HepG2 (cell line): ENCODE results near the gene PDZD7. TPM values are rescaled to one million over a fixed set of nuclear protein-coding genes. Genes with fewer than 3 reads are reported as not detected.

Experiments
- ARID3A ChIP-seq: IDR thresholded peaks from 2 replicates; pipeline ENCODE4 v1.6.1; 2012; ENCODE audit warnings: low read depth, low read length, improper control_type of control experiment
- ATF5 ChIP-seq: sonication (generic); formaldehyde crosslinking; IDR thresholded peaks from 2 replicates; pipeline ENCODE4 v1.4.0; 2020; ENCODE audit warnings: mild to moderate bottlenecking, low read depth, missing genetic modification reagents
- FOXA3 ChIP-seq: IDR thresholded peaks from 2 replicates; pipeline ENCODE4 v1.6.1; 2016; ENCODE audit warnings: missing genetic modification reagents, missing compliant biosample characterization
- GATAD1 ChIP-seq: IDR thresholded peaks from 2 replicates; pipeline ENCODE4 v1.6.1; 2016; ENCODE audit warnings: missing genetic modification reagents, missing compliant biosample characterization
- MBD4 ChIP-seq: IDR thresholded peaks from 2 replicates; pipeline ENCODE4 v1.6.1; 2012; ENCODE audit warnings: low read length, inconsistent platforms, borderline replicate concordance
- MXD3 ChIP-seq: IDR thresholded peaks from 2 replicates; pipeline ENCODE4 v1.6.1; 2016; ENCODE audit warnings: mild to moderate bottlenecking, missing biosample characterization, missing genetic modification reagents
- MYNN ChIP-seq: sonication (generic); formaldehyde crosslinking; IDR thresholded peaks from 2 replicates; pipeline ENCODE4 v1.4.0; 2020; ENCODE audit warnings: mild to moderate bottlenecking, low read depth, missing genetic modification reagents
- NFKB2 ChIP-seq: sonication (generic); formaldehyde crosslinking; IDR thresholded peaks from 2 replicates; pipeline ENCODE4 v1.4.0; 2020; ENCODE audit warnings: missing genetic modification reagents, borderline replicate concordance
- NR2F6 ChIP-seq, 2 experiments: IDR thresholded peaks; 2 replicates each; pipeline ENCODE4 v1.6.1; 2016; ENCODE audit warnings: antibody characterized with exemption in 1 of 2, mild to moderate bottlenecking in 1 of 2
- PATZ1 ChIP-seq: sonication (generic); formaldehyde crosslinking; IDR thresholded peaks from 2 replicates; pipeline ENCODE4 v1.4.0; 2020; ENCODE audit warnings: missing genetic modification reagents
- SATB2 ChIP-seq: sonication (generic); formaldehyde crosslinking; IDR thresholded peaks from 2 replicates; pipeline ENCODE4 v1.5.0; 2020; ENCODE audit warnings: missing genetic modification reagents
- SMYD3 ChIP-seq: sonication (generic); formaldehyde crosslinking; IDR thresholded peaks from 2 replicates; pipeline ENCODE4 v1.8.1; 2023; ENCODE audit warnings: mild to moderate bottlenecking, missing genetic modification reagents
- TEAD3 ChIP-seq: optimal IDR thresholded peaks from 2 replicates; pipeline ENCODE3; 2016; ENCODE audit warnings: borderline replicate concordance
- U2AF1 ChIP-seq: fragments of 200-400 bp; formaldehyde crosslinking; optimal IDR thresholded peaks from 2 replicates; pipeline ENCODE3; 2017; ENCODE audit warnings: mild to moderate bottlenecking, low read depth, low read length
- U2AF2 ChIP-seq: fragments of 200-400 bp; formaldehyde crosslinking; IDR thresholded peaks from 2 replicates; pipeline ENCODE4 v1.6.1; 2017; ENCODE audit warnings: low read depth, mild to moderate bottlenecking, low read length
- ZNF451 ChIP-seq: sonication (generic); formaldehyde crosslinking; IDR thresholded peaks from 2 replicates; pipeline ENCODE4 v1.5.0; 2020; ENCODE audit warnings: mild to moderate bottlenecking, missing genetic modification reagents
- ZNF552 ChIP-seq: sonication (generic); formaldehyde crosslinking; IDR thresholded peaks from 2 replicates; pipeline ENCODE4 v1.9.0; 2022; ENCODE audit warnings: missing genetic modification reagents, mild to moderate bottlenecking, borderline replicate concordance
- ZNF878 ChIP-seq: sonication (generic); formaldehyde crosslinking; IDR thresholded peaks from 2 replicates; pipeline ENCODE4 v1.8.1; 2023; ENCODE audit warnings: mild to moderate bottlenecking, missing genetic modification reagents, moderate library complexity
- polyA plus RNA-seq, 8 experiments: library from polyadenylated mRNA; depleted of rRNA in 3 of 8; stranded (reverse) in 7 of 8; unstranded in 1 of 8; fragments of >200 nt; fragmentation: Illumina TruSeq in 4 of 8; extraction: Trizol in 4 of 8; gene quantifications; 2 replicates each; pipeline versions ENCODE4 v1.2.1 to v1.2.3, GENCODE V29; 2011 to 2016; ENCODE audit warnings: low read depth in 4 of 8, missing spikeins in 1 of 8, mixed read lengths in 1 of 8; ENCODE audit not compliant: insufficient read depth in 1 of 8
- total RNA-seq, 5 experiments: library from RNA; depleted of rRNA; stranded (reverse); fragments of >200 nt; fragmentation: Illumina TruSeq; extraction: Trizol; gene quantifications; 2 replicates each; pipeline ENCODE4 v1.2.3, GENCODE V29; 2016; ENCODE audit warnings: low read depth in 1 of 5
- TF ChIP-seq, protein P1 (sequence below): sonication (generic); formaldehyde crosslinking; conservative IDR thresholded peaks from 2 replicates; pipeline ENCODE4 v1.4.0; 2020; ENCODE audit warnings: missing genetic modification reagents
- TF ChIP-seq, protein P2 (sequence below): sonication (generic); formaldehyde crosslinking; IDR thresholded peaks from 2 replicates; pipeline ENCODE4 v1.4.0; 2020; ENCODE audit warnings: missing genetic modification reagents
- TF ChIP-seq, protein P3 (sequence below): sonication (generic); formaldehyde crosslinking; conservative IDR thresholded peaks from 2 replicates; pipeline ENCODE4 v1.5.0; 2020; ENCODE audit warnings: missing genetic modification reagents

The PDZD7 gene
- total and polyA plus RNA-seq, 2 of the 13 experiments (the other 11 are each of a cell fraction or from before 2014, with no cell fraction given) = 0.58 to 0.73 TPM

DNA sequence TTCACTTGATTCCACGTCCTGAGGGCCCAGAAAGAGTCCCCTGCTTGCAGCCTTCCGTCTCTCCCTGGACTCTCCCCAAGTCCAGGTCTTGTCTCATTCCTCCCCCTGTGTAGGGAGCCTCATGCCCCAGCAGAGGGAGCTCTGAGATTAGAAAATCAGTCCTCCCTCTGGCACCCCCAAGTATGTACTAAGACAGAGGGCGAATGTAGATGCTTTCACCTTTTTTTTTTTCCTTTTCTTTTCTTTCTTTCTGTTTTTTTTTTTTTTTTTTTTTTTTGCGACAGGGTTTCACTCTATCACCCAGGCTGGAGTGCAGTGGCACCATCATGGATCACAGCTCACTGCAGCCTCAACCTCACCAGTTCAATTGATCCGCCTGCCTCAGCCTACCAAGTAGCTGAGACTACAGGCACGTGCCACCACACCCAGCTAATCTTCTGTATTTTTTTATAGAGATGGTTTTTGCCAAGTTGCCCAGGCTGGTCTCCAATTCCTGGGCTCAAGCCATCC, 10.4 kb upstream of the PDZD7 start (continued):
- TF ChIP-seq FOXA3 (CRISPR knock-in tag) = no peak
- TF ChIP-seq, protein P1, sequence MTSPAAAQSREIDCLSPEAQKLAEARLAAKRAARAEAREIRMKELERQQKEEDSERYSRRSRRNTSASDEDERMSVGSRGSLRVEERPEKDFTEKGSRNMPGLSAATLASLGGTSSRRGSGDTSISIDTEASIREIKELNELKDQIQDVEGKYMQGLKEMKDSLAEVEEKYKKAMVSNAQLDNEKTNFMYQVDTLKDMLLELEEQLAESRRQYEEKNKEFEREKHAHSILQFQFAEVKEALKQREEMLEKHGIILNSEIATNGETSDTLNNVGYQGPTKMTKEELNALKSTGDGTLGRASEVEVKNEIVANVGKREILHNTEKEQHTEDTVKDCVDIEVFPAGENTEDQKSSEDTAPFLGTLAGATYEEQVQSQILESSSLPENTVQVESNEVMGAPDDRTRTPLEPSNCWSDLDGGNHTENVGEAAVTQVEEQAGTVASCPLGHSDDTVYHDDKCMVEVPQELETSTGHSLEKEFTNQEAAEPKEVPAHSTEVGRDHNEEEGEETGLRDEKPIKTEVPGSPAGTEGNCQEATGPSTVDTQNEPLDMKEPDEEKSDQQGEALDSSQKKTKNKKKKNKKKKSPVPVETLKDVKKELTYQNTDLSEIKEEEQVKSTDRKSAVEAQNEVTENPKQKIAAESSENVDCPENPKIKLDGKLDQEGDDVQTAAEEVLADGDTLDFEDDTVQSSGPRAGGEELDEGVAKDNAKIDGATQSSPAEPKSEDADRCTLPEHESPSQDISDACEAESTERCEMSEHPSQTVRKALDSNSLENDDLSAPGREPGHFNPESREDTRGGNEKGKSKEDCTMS = no peak
- TF ChIP-seq ARID3A = peak; percentile 44; the same call in 1 of the 2 replicates
- no peak for TF ChIP-seq NFKB2 (CRISPR knock-in tag)
- no peak for TF ChIP-seq U2AF1
- peak; percentile 41 for TF ChIP-seq NR2F6 (IDR thresholded peaks at IDR 0.05)
- 0 out of 2 replicates have a peak, but pooled peaks have one; percentile 15 for TF ChIP-seq NR2F6 (CRISPR knock-in tag; IDR thresholded peaks at IDR 0.05)
- TF ChIP-seq MBD4 = no peak
- no peak for TF ChIP-seq GATAD1 (CRISPR knock-in tag)
- no peak for TF ChIP-seq ZNF552 (CRISPR knock-in tag)
- TF ChIP-seq ZNF451 (CRISPR knock-in tag) = no peak
- no peak for TF ChIP-seq SATB2 (CRISPR knock-in tag)
- no peak for TF ChIP-seq U2AF2
- TF ChIP-seq ATF5 (CRISPR knock-in tag) = no peak
- no peak for TF ChIP-seq ZNF878
- TF ChIP-seq MXD3 (CRISPR knock-in tag) = no peak
- no peak for TF ChIP-seq SMYD3
- TF ChIP-seq, protein P2, sequence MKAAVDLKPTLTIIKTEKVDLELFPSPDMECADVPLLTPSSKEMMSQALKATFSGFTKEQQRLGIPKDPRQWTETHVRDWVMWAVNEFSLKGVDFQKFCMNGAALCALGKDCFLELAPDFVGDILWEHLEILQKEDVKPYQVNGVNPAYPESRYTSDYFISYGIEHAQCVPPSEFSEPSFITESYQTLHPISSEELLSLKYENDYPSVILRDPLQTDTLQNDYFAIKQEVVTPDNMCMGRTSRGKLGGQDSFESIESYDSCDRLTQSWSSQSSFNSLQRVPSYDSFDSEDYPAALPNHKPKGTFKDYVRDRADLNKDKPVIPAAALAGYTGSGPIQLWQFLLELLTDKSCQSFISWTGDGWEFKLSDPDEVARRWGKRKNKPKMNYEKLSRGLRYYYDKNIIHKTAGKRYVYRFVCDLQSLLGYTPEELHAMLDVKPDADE (CRISPR knock-in tag) = no peak
- no peak for TF ChIP-seq MYNN (CRISPR knock-in tag)
- TF ChIP-seq PATZ1 (CRISPR knock-in tag) = peak; percentile 57
- TF ChIP-seq, protein P3, sequence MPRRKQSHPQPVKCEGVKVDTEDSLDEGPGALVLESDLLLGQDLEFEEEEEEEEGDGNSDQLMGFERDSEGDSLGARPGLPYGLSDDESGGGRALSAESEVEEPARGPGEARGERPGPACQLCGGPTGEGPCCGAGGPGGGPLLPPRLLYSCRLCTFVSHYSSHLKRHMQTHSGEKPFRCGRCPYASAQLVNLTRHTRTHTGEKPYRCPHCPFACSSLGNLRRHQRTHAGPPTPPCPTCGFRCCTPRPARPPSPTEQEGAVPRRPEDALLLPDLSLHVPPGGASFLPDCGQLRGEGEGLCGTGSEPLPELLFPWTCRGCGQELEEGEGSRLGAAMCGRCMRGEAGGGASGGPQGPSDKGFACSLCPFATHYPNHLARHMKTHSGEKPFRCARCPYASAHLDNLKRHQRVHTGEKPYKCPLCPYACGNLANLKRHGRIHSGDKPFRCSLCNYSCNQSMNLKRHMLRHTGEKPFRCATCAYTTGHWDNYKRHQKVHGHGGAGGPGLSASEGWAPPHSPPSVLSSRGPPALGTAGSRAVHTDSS (CRISPR knock-in tag) = no peak
- peak; percentile 36 for TF ChIP-seq TEAD3 (CRISPR knock-in tag)
